Prostate gland (tissue), 2 donors: ENCODE data around the gene DSCAML1.

ENCODE experiments used
- CTCF ChIP-seq, 4 experiments: fragments of 200-600 bp in 2 of 4; fragments of 450-650 bp in 2 of 4; sonication (generic) in 2 of 4; IDR thresholded peaks; 1 replicate in 3 of 4; 2 replicates in 1 of 4; pipeline ENCODE4 v1.5.1; 2016 to 2019; ENCODE audit warnings: antibody characterized with exemption in 4 of 4, mild to moderate bottlenecking in 2 of 4, moderate library complexity in 2 of 4
- POLR2A ChIP-seq: fragments of 450-650 bp; IDR thresholded peaks from one replicate; pipeline ENCODE4 v1.6.1; 2016; ENCODE audit warnings: antibody characterized with exemption, mild to moderate bottlenecking
- POLR2AphosphoS5 ChIP-seq: sonication (generic); formaldehyde crosslinking; IDR thresholded peaks from one replicate; pipeline ENCODE4 v1.6.1; 2017; ENCODE audit warnings: antibody characterized with exemption

- no peak for TF ChIP-seq POLR2A
- TF ChIP-seq CTCF (IDR thresholded peaks at IDR 0.05), result no peak
- no peak for TF ChIP-seq POLR2AphosphoS5
Measured at GRCh38 chr11:117410861-117411710, 385.9 kb downstream of the DSCAML1 start.
